ENCODE data around the gene SMCHD1. TPM values are rescaled to one million over a fixed set of nuclear protein-coding genes. Genes with fewer than 3 reads are reported as not detected.
"Not testable (repeated sequence)": the region's sequence is repeated elsewhere in the genome, so short reads cannot be mapped to it uniquely, and the experiment has no call there.

Gene SMCHD1
- total RNA-seq, 1 experiment from 2014 or later, result 48.6 TPM

DNA sequence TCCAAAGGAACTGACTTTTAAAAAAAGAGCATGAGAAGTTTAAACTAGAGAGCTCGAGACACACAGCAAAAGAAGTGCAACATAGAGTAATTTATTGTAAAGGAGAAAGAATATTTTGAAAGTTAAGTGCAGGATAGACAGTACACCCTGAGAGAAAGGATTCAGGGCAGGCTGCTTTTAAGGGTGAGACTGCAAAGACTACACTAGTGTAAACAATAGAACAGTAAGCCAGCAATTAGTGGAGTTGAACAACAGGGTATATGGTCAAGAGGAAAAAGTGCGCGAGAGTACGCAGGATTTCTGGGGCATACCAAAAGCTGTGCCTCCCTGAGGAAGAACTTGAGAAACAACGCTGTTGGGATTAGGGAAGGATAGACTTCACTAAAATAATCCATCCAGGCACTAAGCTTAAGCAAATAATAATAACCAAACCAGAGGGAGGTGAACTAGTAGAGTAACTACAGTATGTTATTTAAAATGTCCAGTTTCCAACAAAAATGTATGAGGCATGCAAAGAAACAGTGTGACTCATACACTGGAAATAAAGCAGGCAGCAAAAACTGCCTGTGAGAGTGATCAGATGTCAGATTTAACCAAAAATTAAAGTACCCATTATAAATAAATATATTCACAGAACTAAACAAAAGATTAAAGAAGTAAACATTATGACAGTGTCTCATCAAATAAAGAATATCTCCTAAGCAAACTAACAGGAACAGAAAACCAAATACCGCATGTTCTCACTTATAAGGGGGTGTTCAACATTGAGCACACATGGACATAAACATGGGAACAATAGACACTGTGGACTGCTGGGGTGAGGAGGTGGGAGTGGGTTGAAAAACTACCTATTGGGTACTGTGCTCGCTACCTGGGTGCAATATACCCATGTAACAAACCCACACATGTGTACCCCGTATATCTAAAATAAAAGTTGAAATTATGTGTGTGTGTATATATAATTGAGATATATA lies 150.7 kb downstream of the SMCHD1 start:
- Histone ChIP-seq H3K4me2 (ENCODE audit: low read length) (no peak overlapping the region), H3K36me3 (ENCODE audit: control insufficient read depth in 1 of 2, insufficient read depth in 2 of 2, low read length in 2 of 2) (peaks cover 3 to 4% of the 10 kb centered on the region in 2 experiments; a peak in 1 of 4 replicates), H3K9me3 (ENCODE audit: control insufficient read depth in 1 of 2, insufficient read depth in 1 of 2, low read depth in 1 of 2, low read length in 2 of 2) (no peaks in the 10 kb centered on the region; a peak in 1 of 4 replicates), H3K79me2 (ENCODE audit: insufficient read depth, low read length) (no peaks in the 10 kb centered on the region), H3K27me3 (ENCODE audit: insufficient read depth, low read length) (no peaks in the 10 kb centered on the region), H4K20me1 (ENCODE audit: insufficient read depth) (no peaks in the 10 kb centered on the region), H3K27ac (ENCODE audit: low read depth, low read length) (no peak overlapping the region), H2AFZ (ENCODE audit: low read depth, low read length, poor library complexity, severe bottlenecking) (no peak overlapping the region), H3K9ac (ENCODE audit: low read length) (no peak overlapping the region), H3K4me3 (replicated peaks in 1 of 2; ENCODE audit: low read depth in 1 of 2, low read length in 2 of 2) (no peak overlapping the region), H3K9me2 (ENCODE audit: insufficient read depth) (no peaks in the 10 kb centered on the region), H3K4me1 (ENCODE audit: control insufficient read depth in 1 of 2, insufficient read depth in 2 of 2, low read length in 2 of 2) (no peaks in the 10 kb centered on the region)
- ATAC-seq (no peak), DNase-seq (ENCODE audit: low read depth, low spot score) (no peak)
- TF ChIP-seq POLR2A (IDR thresholded peaks at IDR 0.05; ENCODE audit: borderline replicate concordance, extremely low read depth, insufficient read depth, insufficient read length), result no peak
- TF ChIP-seq YY1 (IDR thresholded peaks at IDR 0.05; ENCODE audit: extremely low read depth, insufficient replicate concordance, low read depth, low read length), result no peak
- no peak for TF ChIP-seq FOSL1 (IDR thresholded peaks at IDR 0.05; ENCODE audit: low read depth)
- TF ChIP-seq ELF1 (IDR thresholded peaks at IDR 0.05; ENCODE audit: borderline replicate concordance, low read depth), result no peak
- no peak for TF ChIP-seq CEBPB (IDR thresholded peaks at IDR 0.05; ENCODE audit: low read depth)
- TF ChIP-seq ZNF274 (IDR thresholded peaks at IDR 0.05; ENCODE audit: low read depth, low read length), result no peak
- TF ChIP-seq EZH2 (IDR thresholded peaks at IDR 0.05), result no peak
- TF ChIP-seq EZH2phosphoT487 (IDR thresholded peaks at IDR 0.05; ENCODE audit: borderline replicate concordance), result no peak
- TF ChIP-seq, protein P1, sequence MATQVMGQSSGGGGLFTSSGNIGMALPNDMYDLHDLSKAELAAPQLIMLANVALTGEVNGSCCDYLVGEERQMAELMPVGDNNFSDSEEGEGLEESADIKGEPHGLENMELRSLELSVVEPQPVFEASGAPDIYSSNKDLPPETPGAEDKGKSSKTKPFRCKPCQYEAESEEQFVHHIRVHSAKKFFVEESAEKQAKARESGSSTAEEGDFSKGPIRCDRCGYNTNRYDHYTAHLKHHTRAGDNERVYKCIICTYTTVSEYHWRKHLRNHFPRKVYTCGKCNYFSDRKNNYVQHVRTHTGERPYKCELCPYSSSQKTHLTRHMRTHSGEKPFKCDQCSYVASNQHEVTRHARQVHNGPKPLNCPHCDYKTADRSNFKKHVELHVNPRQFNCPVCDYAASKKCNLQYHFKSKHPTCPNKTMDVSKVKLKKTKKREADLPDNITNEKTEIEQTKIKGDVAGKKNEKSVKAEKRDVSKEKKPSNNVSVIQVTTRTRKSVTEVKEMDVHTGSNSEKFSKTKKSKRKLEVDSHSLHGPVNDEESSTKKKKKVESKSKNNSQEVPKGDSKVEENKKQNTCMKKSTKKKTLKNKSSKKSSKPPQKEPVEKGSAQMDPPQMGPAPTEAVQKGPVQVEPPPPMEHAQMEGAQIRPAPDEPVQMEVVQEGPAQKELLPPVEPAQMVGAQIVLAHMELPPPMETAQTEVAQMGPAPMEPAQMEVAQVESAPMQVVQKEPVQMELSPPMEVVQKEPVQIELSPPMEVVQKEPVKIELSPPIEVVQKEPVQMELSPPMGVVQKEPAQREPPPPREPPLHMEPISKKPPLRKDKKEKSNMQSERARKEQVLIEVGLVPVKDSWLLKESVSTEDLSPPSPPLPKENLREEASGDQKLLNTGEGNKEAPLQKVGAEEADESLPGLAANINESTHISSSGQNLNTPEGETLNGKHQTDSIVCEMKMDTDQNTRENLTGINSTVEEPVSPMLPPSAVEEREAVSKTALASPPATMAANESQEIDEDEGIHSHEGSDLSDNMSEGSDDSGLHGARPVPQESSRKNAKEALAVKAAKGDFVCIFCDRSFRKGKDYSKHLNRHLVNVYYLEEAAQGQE (IDR thresholded peaks at IDR 0.05; ENCODE audit: low read depth), result no peak
- TF ChIP-seq POLR2AphosphoS5 (IDR thresholded peaks at IDR 0.05; ENCODE audit: low read depth, low read length), result no peak
- intact Hi-C loops (cut with micrococcal nuclease), result no loop called here
- RAD21 ChIA-PET (ENCODE audit: low non-redundant PET in 1 of 2, low total read pairs in 2 of 2, uncharacterized antibody in 2 of 2, unreplicated experiment in 2 of 2), result no interaction called here
- CTCF ChIA-PET, result no interaction called here
- POLR2A ChIA-PET, result no interaction called here
- BruUV-seq (replicated peaks), result no TSS peak

DNA sequence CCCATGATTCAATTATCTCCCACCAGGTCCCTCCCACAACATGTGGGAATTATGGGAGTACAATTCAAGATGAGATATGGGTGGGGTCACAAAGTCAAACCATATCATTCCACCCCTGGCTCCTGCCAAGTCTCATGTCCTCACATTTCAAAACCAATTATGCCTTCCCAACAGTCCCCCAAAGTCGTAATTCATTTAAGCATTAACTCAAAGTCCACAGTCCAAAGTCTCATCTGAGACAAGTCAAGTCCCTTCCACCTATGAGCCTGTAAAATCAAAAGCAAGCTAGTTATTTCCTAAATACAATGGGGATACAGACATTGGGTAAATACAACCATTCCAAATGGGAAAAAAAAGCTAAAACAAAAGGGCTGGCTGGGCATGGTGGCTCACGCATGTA lies 153.1 kb downstream of the SMCHD1 start:
- CTCF ChIA-PET; H4K20me1 ChIP-seq (ENCODE audit: insufficient read depth); H3K9me2 ChIP-seq (ENCODE audit: insufficient read depth); H3K4me3 ChIP-seq (replicated peaks in 1 of 2; ENCODE audit: low read depth in 1 of 2, low read length in 2 of 2); H2AFZ ChIP-seq (ENCODE audit: low read depth, low read length, poor library complexity, severe bottlenecking); H3K27ac ChIP-seq (ENCODE audit: low read depth, low read length); H3K4me1 ChIP-seq (ENCODE audit: control insufficient read depth in 1 of 2, insufficient read depth in 2 of 2, low read length in 2 of 2); intact Hi-C loops (cut with micrococcal nuclease); H3K9ac ChIP-seq (ENCODE audit: low read length); H3K79me2 ChIP-seq (ENCODE audit: insufficient read depth, low read length); DNase-seq (ENCODE audit: low read depth, low spot score); ATAC-seq; H3K36me3 ChIP-seq (ENCODE audit: control insufficient read depth in 1 of 2, insufficient read depth in 2 of 2, low read length in 2 of 2); RAD21 ChIA-PET (ENCODE audit: low non-redundant PET in 1 of 2, low total read pairs in 2 of 2, uncharacterized antibody in 2 of 2, unreplicated experiment in 2 of 2); H3K9me3 ChIP-seq (ENCODE audit: control insufficient read depth in 1 of 2, insufficient read depth in 1 of 2, low read depth in 1 of 2, low read length in 2 of 2); H3K4me2 ChIP-seq (ENCODE audit: low read length); H3K27me3 ChIP-seq (ENCODE audit: insufficient read depth, low read length); POLR2A ChIA-PET: not testable (repeated sequence)
- TSS peak; percentile 21 for BruUV-seq (replicated peaks)
